Panc1 (cell line): ENCODE measurements around the gene RPUSD4. TPM values are rescaled to one million over a fixed set of nuclear protein-coding genes. Genes with fewer than 3 reads are reported as not detected.

Source experiments
- ATAC-seq: fragments of 200-7000 bp; cut with Tn5 transposase; 2 replicates; pipeline ENCODE4 v1.9.1; 2020; ENCODE audit warnings: mild to moderate bottlenecking, moderate library complexity
- BruUV-seq: library from RNA; stranded (reverse); fragments of 400-500 nt; replicated peaks from 2 replicates; lab custom pipeline; 2021; lab: Mats Ljungman, UMichigan
- CTCF ChIA-PET: fragments of 300-600 bp; sonication (Branson Sonifier 250); formaldehyde crosslinking; loops from one replicate; lab custom pipeline; 2022; ENCODE audit warnings: antibody characterized with exemption; lab: Charles Lee
- POLR2A ChIA-PET: fragments of 300-600 bp; sonication (Branson Sonifier 250); formaldehyde crosslinking; loops from one replicate; lab custom pipeline; 2022; ENCODE audit warnings: antibody characterized with exemption; lab: Charles Lee
- DNase-seq: peaks from one replicate; pipeline ENCODE4 v3.0.0-alpha.2; 2010; ENCODE audit warnings: low read depth, low spot score
- H3K27ac ChIP-seq: 2 replicates; pipeline ENCODE4 v1.5.1; 2011; ENCODE audit warnings: mild to moderate bottlenecking, low read length, inconsistent platforms
- H3K27me3 ChIP-seq: fragments of 200-500 bp; sonication (Bioruptor generic); 2 replicates; pipeline ENCODE4 v1.6.0; 2014; ENCODE audit warnings: low read length, inconsistent platforms; ENCODE audit not compliant: control insufficient read depth, insufficient read depth
- H3K36me3 ChIP-seq: fragments of 200-500 bp; sonication (Bioruptor generic); 2 replicates; pipeline ENCODE4 v1.5.1; 2014; ENCODE audit warnings: inconsistent platforms, mild to moderate bottlenecking, low read length, moderate library complexity; ENCODE audit not compliant: control insufficient read depth, insufficient read depth
- H3K4me1 ChIP-seq: 2 replicates; pipeline ENCODE4 v1.5.1; 2011; ENCODE audit warnings: inconsistent platforms, mild to moderate bottlenecking, low read length, moderate library complexity; ENCODE audit not compliant: control insufficient read depth, insufficient read depth
- H3K4me3 ChIP-seq, 2 experiments: 2 replicates each; pipeline ENCODE4 v1.5.1; 2011 to 2012; ENCODE audit warnings: low read depth in 2 of 2, low read length in 2 of 2, mild to moderate bottlenecking in 2 of 2, inconsistent platforms in 1 of 2, moderate library complexity in 1 of 2
- H3K9me3 ChIP-seq: fragments of 200-500 bp; sonication (Bioruptor generic); 2 replicates; pipeline ENCODE4 v1.5.1; 2014; ENCODE audit warnings: low read depth, mild to moderate bottlenecking, inconsistent platforms, low read length, moderate library complexity; ENCODE audit not compliant: control insufficient read depth, insufficient read depth
- CTCF ChIP-seq: fragments of 450-650 bp; IDR thresholded peaks from 2 replicates; pipeline ENCODE4 v1.5.1; 2017; ENCODE audit warnings: mild to moderate bottlenecking
- POLR2AphosphoS5 ChIP-seq: IDR thresholded peaks from 2 replicates; pipeline ENCODE4 v1.6.1; 2012; ENCODE audit warnings: mild to moderate bottlenecking, low read depth, low read length, moderate library complexity
- REST ChIP-seq, 2 experiments: IDR thresholded peaks; 2 replicates each; pipeline ENCODE4 v1.6.1; 2011 to 2012; ENCODE audit warnings: low read depth in 2 of 2, control low read depth in 1 of 2, low read length in 1 of 2, mild to moderate bottlenecking in 1 of 2, moderate library complexity in 1 of 2; ENCODE audit not compliant: insufficient read depth in 1 of 2
- SIN3A ChIP-seq: IDR thresholded peaks from 2 replicates; pipeline ENCODE4 v1.6.1; 2012; ENCODE audit warnings: low read depth, mild to moderate bottlenecking, low read length, moderate library complexity, borderline replicate concordance; ENCODE audit not compliant: insufficient read depth
- TCF7L2 ChIP-seq: IDR thresholded peaks from 2 replicates; pipeline ENCODE4 v1.6.1; 2011; ENCODE audit warnings: mild to moderate bottlenecking, low read depth, low read length, inconsistent platforms
- in situ Hi-C: cut with HindIII; loops from 2 replicates; pipeline ENCODE4 v1.10.0; 2016; ENCODE audit warnings: low sequenced_read_pairs, low pct_unique_long_range_greater_than_20kb
- intact Hi-C: fragments of 100-400 bp; cut with micrococcal nuclease; formaldehyde crosslinking; loops from one replicate; pipeline ENCODE4 v1.10.0; 2022; ENCODE audit not compliant: unreplicated experiment
- total RNA-seq: library from RNA; stranded (reverse); gene quantifications from one replicate; pipeline ENCODE4 v1.2.1, GENCODE V29; 2021; ENCODE audit not compliant: unreplicated experiment

The RPUSD4 gene
- total RNA-seq, 1 experiment from 2014 or later: 52.3 TPM

GRCh38 chr11:126233391-126233790 lies 21.9 kb upstream of the RPUSD4 start:
- no peaks in the 10 kb centered on the region for H3K9me3 ChIP-seq
- H3K4me3 ChIP-seq: no peak overlapping the region
- H3K27me3 ChIP-seq: no peaks in the 10 kb centered on the region
- no peak overlapping the region for H3K27ac ChIP-seq
- intact Hi-C loops: no loop called here
- DNase-seq (no peak), ATAC-seq (no peak)
- TF ChIP-seq CTCF: no peak
- TF ChIP-seq POLR2AphosphoS5: no peak
- no peak for TF ChIP-seq SIN3A
- no peak for TF ChIP-seq REST (IDR thresholded peaks at IDR 0.05; ENCODE audit: insufficient read depth in 1 of 2, low read depth in 2 of 2, low read length in 1 of 2)
- no peak for TF ChIP-seq TCF7L2
- in situ Hi-C loops: no loop called here
- ChIA-PET POLR2A (no interaction called here), CTCF (no interaction called here)
- H3K36me3 ChIP-seq: peaks cover 3% of the 10 kb centered on the region; the same call in 1 of the 2 replicates
- H3K4me1 ChIP-seq: peaks cover 9% of the 10 kb centered on the region; the same call in 1 of the 2 replicates
- BruUV-seq: no TSS peak

- ATAC-seq (no peak), DNase-seq (no peak)
- Histone ChIP-seq H3K4me1 (peaks cover 9% of the 10 kb centered on the region; the same call in 1 of the 2 replicates), H3K4me3 (no peak overlapping the region), H3K27me3 (no peaks in the 10 kb centered on the region), H3K9me3 (no peaks in the 10 kb centered on the region), H3K27ac (no peak overlapping the region), H3K36me3 (peaks cover 3% of the 10 kb centered on the region; the same call in 1 of the 2 replicates)
- BruUV-seq: no TSS peak
- CTCF ChIA-PET: no interaction called here
- intact Hi-C loops (no loop called here), in situ Hi-C loops (no loop called here)
- no peak for TF ChIP-seq SIN3A
- no peak for TF ChIP-seq CTCF
- no peak for TF ChIP-seq REST (IDR thresholded peaks at IDR 0.05; ENCODE audit: insufficient read depth in 1 of 2, low read depth in 2 of 2, low read length in 1 of 2)
- POLR2A ChIA-PET: no interaction called here
Observed at GRCh38 chr11:126232683-126233082, 21.2 kb upstream of the RPUSD4 start.
